ENCODE results near the gene RGL1. TPM values are rescaled to one million over a fixed set of nuclear protein-coding genes. Genes with fewer than 3 reads are reported as not detected.

The RGL1 gene
- total RNA-seq, 1 experiment from 2014 or later, result 0.92 TPM

- Histone ChIP-seq H3K9me3 (ENCODE audit: control insufficient read depth, insufficient read depth, low read depth, low read length) (no peaks in the 10 kb centered on the region), H3K27me3 (ENCODE audit: control insufficient read depth, insufficient read depth, low read length) (no peaks in the 10 kb centered on the region; the same call in 1 of the 2 replicates), H3K4me3 (ENCODE audit: low read depth in 2 of 2, low read length in 2 of 2) (no peak overlapping the region), H3K27ac (ENCODE audit: low read length) (no peak overlapping the region), H3K36me3 (ENCODE audit: control insufficient read depth, insufficient read depth, low read length) (no peaks in the 10 kb centered on the region), H3K4me1 (ENCODE audit: control insufficient read depth, insufficient read depth, low read length) (no peaks in the 10 kb centered on the region)
- POLR2A ChIA-PET, result no interaction called here
- intact Hi-C loops (cut with micrococcal nuclease; ENCODE audit: unreplicated experiment), result no loop called here
- CTCF ChIA-PET, result no interaction called here
- TF ChIP-seq CTCF (IDR thresholded peaks at IDR 0.05), result no peak
- TF ChIP-seq SIN3A (IDR thresholded peaks at IDR 0.05; ENCODE audit: borderline replicate concordance, insufficient read depth, low read depth, low read length), result no peak
- TF ChIP-seq REST (IDR thresholded peaks at IDR 0.05; ENCODE audit: insufficient read depth in 1 of 2, low read depth in 2 of 2, low read length in 1 of 2), result no peak
- no peak for TF ChIP-seq TCF7L2 (IDR thresholded peaks at IDR 0.05; ENCODE audit: low read depth, low read length)
- TF ChIP-seq POLR2AphosphoS5 (IDR thresholded peaks at IDR 0.05; ENCODE audit: low read depth, low read length), result no peak
- ATAC-seq (no peak), DNase-seq (ENCODE audit: low read depth, low spot score) (no peak)
- BruUV-seq (replicated peaks), result no TSS peak
- in situ Hi-C loops (cut with HindIII; ENCODE audit: low pct_unique_long_range_greater_than_20kb, low sequenced_read_pairs), result no loop called here
Measured at GRCh38 chr1:183903101-183903500, 98.2 kb downstream of the RGL1 start.

- Histone ChIP-seq H3K27me3 (ENCODE audit: control insufficient read depth, insufficient read depth, low read length) (no peaks in the 10 kb centered on the region; the same call in 1 of the 2 replicates), H3K9me3 (ENCODE audit: control insufficient read depth, insufficient read depth, low read depth, low read length) (no peaks in the 10 kb centered on the region), H3K27ac (ENCODE audit: low read length) (no peak overlapping the region), H3K4me3 (ENCODE audit: low read depth in 2 of 2, low read length in 2 of 2) (no peak overlapping the region), H3K36me3 (ENCODE audit: control insufficient read depth, insufficient read depth, low read length) (no peaks in the 10 kb centered on the region), H3K4me1 (ENCODE audit: control insufficient read depth, insufficient read depth, low read length) (no peaks in the 10 kb centered on the region)
- ATAC-seq (no peak), DNase-seq (ENCODE audit: low read depth, low spot score) (no peak)
- in situ Hi-C loops (cut with HindIII; ENCODE audit: low pct_unique_long_range_greater_than_20kb, low sequenced_read_pairs) (no loop called here), intact Hi-C loops (cut with micrococcal nuclease; ENCODE audit: unreplicated experiment) (no loop called here)
- ChIA-PET CTCF (no interaction called here), POLR2A (no interaction called here)
- BruUV-seq (replicated peaks), result no TSS peak
- no peak for TF ChIP-seq POLR2AphosphoS5 (IDR thresholded peaks at IDR 0.05; ENCODE audit: low read depth, low read length)
- TF ChIP-seq SIN3A (IDR thresholded peaks at IDR 0.05; ENCODE audit: borderline replicate concordance, insufficient read depth, low read depth, low read length), result no peak
- TF ChIP-seq CTCF (IDR thresholded peaks at IDR 0.05), result no peak
- no peak for TF ChIP-seq REST (IDR thresholded peaks at IDR 0.05; ENCODE audit: insufficient read depth in 1 of 2, low read depth in 2 of 2, low read length in 1 of 2)
- no peak for TF ChIP-seq TCF7L2 (IDR thresholded peaks at IDR 0.05; ENCODE audit: low read depth, low read length)
Measured at GRCh38 chr1:183905508-183906113, 100.7 kb downstream of the RGL1 start.
